A549 treated with AZD9567 at 1 μM for 4 hours (cell line): ENCODE results near the gene UTP25. TPM values are rescaled to one million over a fixed set of nuclear protein-coding genes. Genes with fewer than 3 reads are reported as not detected.

Experiments
- total RNA-seq: library from RNA; stranded (reverse); fragments of 200-300 nt; extraction: Qiagen RNA extraction; gene quantifications from 5 replicates; pipeline ENCODE4 v1.2.3, GENCODE V29; 2022; ENCODE audit not compliant: insufficient read depth

The UTP25 gene, protein sequence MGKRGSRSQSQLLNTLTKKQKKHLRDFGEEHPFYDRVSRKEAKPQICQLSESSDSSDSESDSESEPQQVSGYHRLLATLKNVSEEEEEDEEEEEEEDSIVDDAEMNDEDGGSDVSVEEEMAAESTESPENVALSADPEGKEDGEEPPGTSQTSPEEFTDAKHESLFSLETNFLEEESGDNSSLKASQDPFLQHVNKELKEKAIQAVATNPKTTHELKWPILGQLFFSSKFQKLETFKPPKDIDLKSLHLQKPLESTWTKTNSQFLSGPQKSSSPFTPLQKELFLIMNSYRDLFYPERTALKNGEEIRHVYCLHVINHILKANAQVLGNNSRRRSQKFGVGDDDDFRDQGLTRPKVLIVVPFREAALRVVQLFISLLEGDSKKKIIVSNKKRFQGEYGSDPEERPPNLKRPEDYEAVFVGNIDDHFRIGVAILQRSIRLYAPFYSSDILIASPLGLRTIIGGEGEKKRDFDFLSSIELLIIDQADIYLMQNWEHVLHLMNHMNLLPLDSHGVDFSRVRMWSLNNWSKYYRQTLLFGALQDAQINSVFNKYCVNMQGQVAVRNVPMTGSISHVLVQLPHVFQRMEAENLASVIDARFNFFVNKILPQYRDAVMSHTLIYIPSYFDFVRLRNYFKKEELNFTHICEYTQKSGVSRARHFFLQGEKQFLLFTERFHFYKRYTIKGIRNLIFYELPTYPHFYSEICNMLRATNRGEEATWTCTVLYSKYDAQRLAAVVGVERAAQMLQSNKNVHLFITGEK
- total RNA-seq: 9.5 to 12.2 TPM (median 10.6 TPM) in 5 replicates

DNA sequence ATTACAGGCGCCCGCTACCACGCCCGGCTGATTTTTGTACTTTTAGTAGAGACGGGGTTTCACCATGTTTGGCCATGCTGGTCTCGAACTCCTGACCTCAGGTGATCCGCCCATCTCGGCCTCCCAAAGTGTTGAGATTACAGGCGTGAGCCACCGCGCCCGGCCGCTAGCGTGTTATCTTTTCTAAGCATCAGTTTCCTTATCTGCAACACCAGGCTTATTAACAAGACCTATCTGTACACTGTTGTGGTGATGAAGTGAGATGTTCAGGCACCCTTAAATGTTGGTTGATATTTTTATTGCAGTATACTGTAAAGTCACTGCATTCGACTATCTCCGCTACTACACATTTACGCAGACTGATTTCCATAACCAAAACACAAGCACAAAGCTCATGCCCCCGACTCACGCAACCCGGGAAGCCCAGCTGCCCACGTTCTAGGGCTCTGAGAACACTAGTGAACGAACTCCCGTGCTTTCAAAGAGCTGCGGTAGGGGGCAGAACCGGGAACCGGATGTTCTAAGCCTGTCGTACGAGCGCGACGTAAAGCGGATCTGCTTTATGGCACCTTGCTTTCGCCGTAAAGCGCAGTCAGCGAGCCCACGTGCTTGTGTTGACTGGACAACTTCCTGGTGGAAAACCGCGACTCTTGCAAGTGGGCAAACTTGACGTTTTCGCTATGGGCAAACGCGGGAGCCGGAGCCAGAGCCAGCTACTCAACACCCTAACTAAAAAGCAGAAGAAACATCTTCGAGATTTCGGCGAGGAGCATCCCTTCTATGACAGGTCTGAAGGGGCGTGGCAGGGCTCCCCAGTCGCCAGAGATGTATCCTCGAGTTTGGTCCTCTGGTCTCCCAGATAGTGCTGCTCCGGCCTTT lies at the start of gene UTP25:
TSS of gene UTP25 (plus strand) at position 589 of the 879 bp plus-strand sequence. CDS start at position 681, 92 bp downstream.

DNA sequence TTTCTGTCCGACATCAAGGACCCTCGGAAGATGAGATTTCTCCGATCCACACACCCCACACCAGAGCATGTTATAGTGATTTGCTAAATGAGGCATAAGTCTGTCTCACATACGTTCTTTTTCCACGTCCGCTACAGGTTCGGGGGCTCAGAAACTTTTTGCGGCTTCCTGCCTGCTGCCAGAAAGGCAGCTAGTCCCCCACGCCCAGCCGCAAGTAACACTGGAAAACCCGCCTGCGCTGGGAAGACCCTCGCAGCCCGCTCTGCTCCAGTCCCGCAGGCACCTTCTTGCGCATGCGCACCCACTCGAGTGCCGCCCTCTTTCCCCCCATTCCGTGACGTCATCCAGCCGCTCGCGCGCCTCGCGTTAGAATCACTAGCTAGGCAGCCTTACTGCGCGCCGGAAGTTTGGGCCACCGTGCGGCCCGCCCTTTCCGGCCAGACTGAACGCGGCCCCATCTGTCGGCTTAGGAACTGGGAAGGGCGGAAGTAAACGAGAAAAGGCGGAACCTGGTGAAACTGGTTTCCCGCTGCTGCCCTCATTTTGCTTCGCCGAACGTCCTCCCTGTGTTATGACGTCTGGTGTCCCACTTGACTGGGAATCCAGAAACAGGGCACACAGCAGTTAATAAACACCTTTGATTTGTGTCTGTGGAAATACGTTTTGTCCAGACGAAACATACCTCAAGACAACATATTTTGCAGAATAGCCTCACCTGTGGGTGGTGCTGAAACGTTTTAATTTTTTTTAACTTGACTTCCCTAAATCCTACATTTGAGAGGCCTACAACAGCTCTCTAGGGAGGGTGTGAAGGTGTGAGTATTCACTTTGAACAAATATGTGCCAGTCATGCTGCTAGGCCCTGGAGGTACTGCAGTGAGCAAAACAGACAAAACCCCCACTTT lies 43.3 kb upstream of the UTP25 start, which contains the start of gene C1orf74:
TSS of gene C1orf74 (minus strand) at position 295 of the 905 bp plus-strand sequence. CDS start 925 bp downstream, outside the sequence.

DNA sequence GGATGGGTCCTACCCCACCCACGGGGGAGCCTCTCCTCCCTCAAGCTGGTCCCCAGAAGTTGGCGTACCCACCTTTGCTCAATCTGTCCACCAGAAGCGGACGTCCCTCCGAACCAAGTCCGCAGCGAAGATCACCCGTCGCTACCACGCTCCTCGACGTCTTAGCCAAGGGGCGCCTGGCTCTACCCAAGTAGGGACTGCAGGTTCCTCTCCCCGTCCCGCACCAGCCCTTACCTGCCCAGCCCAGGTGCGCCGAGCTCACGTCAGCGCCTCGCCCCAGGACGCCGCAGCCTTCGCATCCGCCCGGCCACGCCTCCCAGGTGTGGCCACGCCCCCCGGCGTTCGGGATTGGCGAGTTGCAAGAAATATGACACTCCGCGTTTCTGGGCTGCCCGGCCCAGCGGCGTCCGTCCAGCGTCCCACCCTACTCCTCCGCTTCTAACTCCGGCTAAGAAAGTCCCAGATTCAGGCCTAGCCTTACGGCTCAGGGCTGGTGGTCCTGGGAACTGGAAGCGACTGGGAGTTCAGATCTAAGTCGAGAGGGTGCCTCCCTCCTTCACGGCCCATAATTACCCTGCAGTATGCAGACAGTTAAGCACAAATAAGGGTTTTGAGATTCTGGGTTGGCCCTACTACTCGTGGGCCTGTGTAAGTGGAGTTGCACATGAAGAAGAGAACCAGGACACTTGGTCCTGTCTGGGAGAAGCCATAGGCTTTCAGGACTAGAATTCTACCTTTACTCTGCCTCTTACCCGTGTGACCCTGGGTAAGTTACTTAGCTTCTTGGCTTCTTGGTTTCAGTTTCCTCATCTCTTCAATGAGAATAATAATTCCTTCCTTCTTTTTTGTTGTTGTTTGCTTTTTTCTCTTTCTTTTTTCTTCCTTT lies 21.7 kb upstream of the UTP25 start, which contains the start of gene IRF6:
TSS of gene IRF6 (minus strand) at position 268 of the 886 bp plus-strand sequence. CDS start 4,729 bp downstream, outside the sequence.

Other genes starting within 250 kb of the UTP25 start
- gene CAMK1G, start 244.3 kb upstream of the UTP25 start, total RNA-seq: 0.09 to 0.34 TPM (median 0.25 TPM) in 4 of 5 replicates, not detected in the other
- 15.6 to 17.3 TPM (median 16.4 TPM) in 5 replicates for gene LAMB3, start 175.5 kb upstream of the UTP25 start, total RNA-seq
- 2.7 to 3.9 TPM (median 3.6 TPM) in 5 replicates for gene G0S2, start 152.6 kb upstream of the UTP25 start, total RNA-seq
- 0.10 to 0.22 TPM (median 0.20 TPM) in 4 of 5 replicates, not detected in the other for gene HSD11B1, start 123.1 kb upstream of the UTP25 start, total RNA-seq
- gene TRAF3IP3, start 71.9 kb upstream of the UTP25 start, total RNA-seq: not detected in 5 replicates
- gene C1orf74, start 43.4 kb upstream of the UTP25 start, total RNA-seq: 1.1 to 1.9 TPM (median 1.8 TPM) in 5 replicates
- 0.06 to 0.18 TPM (median 0.11 TPM) in 4 of 5 replicates, not detected in the other for gene IRF6, start 21.8 kb upstream of the UTP25 start, total RNA-seq
- gene SYT14, start 110.2 kb downstream of the UTP25 start, total RNA-seq: 0.05 to 0.70 TPM (median 0.08 TPM) in 5 replicates